ENCODE measurements around the gene GRPEL2.

GRPEL2 gene

DNA sequence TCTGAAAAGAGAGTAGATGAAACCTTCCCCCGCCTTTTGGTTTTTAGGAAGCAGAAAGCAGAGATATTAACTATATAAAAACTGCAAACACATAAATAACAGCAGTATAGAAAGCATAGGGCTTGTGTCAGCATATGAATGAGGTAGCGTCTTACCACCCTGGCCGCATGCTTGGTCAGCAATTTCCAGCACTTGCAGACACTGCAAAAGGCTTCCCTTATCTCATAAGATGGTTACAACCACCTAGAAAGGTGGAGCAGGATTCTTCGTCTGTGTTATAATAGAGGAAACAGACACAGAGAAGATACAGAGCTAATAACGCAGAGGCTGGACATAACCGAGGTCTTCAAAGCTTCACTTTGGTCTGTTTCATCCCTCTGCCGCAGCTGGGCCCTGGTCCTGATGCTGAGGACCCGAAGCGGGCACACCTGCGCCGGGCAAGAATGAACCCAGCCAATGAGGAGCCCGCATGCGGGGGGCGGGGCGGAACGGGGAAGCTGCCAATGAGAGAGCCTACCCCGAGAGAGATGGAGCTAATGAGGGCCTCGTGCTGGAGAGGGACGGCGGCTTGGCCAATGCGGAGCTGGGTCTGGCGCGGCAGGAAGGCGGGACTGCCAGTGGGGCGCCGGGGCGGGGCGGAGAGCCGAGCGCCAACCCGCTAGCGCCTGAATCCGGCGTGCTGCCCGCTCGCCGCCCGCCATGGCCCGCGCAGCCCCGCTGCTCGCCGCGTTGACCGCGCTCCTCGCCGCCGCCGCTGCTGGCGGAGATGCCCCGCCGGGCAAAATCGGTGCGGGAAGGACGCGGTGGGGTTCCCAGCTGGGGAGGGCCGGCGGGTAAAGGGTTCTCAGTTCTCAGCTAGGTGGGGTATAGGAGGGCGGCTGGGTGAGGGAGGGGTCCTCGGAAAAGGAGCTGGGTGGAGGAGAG is 12.3 kb downstream of the GRPEL2 start, which contains the start of gene PCYOX1L:
TSS of gene PCYOX1L (plus strand) at position 677 of the 924 bp plus-strand sequence. CDS start at position 700, 23 bp downstream.
- peak within 1 kb of the TSS; percentile 92 to 96 for H3K4me3 Mint-ChIP-seq
- DNase-seq = peak; percentile 93

DNA sequence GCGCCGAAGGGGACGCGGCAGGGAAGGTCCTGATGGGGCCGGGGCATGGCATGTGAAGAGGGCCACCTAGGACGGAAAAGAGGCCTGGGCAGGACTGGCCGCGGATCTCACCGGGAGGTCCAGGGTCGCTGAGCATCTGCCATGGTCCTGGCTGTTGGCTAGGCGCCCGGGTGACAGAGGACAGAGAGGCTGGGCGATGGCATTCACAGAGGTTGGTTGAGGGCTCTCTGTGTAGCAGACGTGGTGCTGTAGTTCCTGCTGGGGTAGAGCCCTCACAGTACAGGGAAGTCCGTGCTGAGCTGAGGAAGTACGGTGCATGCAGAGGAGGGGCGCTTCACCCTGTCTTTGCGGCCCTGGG is 13.0 kb downstream of the GRPEL2 start:
- Mint-ChIP-seq H3K27me3 (no peaks in the 10 kb centered on the region), H3K27ac (peak overlapping the region; percentile 95), H3K4me1 (peaks cover 17 to 24% of the 10 kb centered on the region in 2 donors), H3K4me3 (peak overlapping the region; percentile 92 to 96), H3K36me3 (peaks cover 8 to 31% of the 10 kb centered on the region in 2 donors), H3K9me3 (no peaks in the 10 kb centered on the region)
- ATAC-seq (replicated peaks) (peak; percentile 47 to 48), DNase-seq (peak; percentile 7)

More for the DNA sequence above, 12.3 kb downstream of the GRPEL2 start, which contains the start of gene PCYOX1L:
- peak; percentile 99 for ATAC-seq (replicated peaks)
- no peaks in the 10 kb centered on the region for H3K9me3 Mint-ChIP-seq
- H3K4me1 Mint-ChIP-seq = peaks cover 17 to 24% of the 10 kb centered on the region in 2 donors
- H3K27ac Mint-ChIP-seq = peak within 1 kb of the TSS; percentile 95
- H3K27me3 Mint-ChIP-seq = no peaks in the 10 kb centered on the region
- peaks cover 8 to 31% of the 10 kb centered on the region in 2 donors for H3K36me3 Mint-ChIP-seq

- DNase-seq = no peak
- Mint-ChIP-seq H3K27me3 (no peaks in the 10 kb centered on the region), H3K27ac (no peak overlapping the region), H3K4me1 (peaks cover 17 to 24% of the 10 kb centered on the region in 2 donors), H3K36me3 (peaks cover 6 to 29% of the 10 kb centered on the region in 2 donors), H3K4me3 (peak overlapping the region; percentile 92 to 96), H3K9me3 (no peaks in the 10 kb centered on the region)
- no peak for ATAC-seq (replicated peaks)
Measured at GRCh38 chr5:149358868-149359495, 13.7 kb downstream of the GRPEL2 start.

- peaks cover 15 to 24% of the 10 kb centered on the region in 2 donors for H3K4me1 Mint-ChIP-seq
- ATAC-seq (replicated peaks) = no peak
- no peak overlapping the region for H3K27ac Mint-ChIP-seq
- H3K4me3 Mint-ChIP-seq = no peak overlapping the region
- DNase-seq = no peak
- H3K27me3 Mint-ChIP-seq = no peaks in the 10 kb centered on the region
- no peaks in the 10 kb centered on the region for H3K9me3 Mint-ChIP-seq
- peaks cover 9 to 29% of the 10 kb centered on the region in 2 donors for H3K36me3 Mint-ChIP-seq
Measured at GRCh38 chr5:149360272-149360671, 15.0 kb downstream of the GRPEL2 start.

DNA sequence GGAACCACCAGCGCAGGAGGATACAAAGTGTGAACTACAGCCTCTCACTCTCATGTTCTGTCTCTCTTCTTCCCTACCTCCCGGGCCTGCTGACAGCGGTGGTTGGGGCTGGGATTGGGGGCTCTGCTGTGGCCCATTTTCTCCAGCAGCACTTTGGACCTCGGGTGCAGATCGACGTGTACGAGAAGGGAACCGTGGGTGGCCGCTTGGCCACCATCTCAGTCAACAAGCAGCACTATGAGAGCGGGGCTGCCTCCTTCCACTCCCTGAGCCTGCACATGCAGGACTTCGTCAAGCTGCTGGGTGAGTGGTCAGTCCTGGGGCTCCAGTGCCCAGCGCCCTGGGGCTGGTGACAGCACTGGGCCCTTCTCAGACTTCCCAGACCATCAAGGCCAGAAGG is 17.2 kb downstream of the GRPEL2 start:
- Mint-ChIP-seq H3K4me3 (no peak overlapping the region), H3K27ac (peak overlapping the region; percentile 38), H3K27me3 (no peaks in the 10 kb centered on the region), H3K36me3 (peaks cover 13 to 33% of the 10 kb centered on the region in 2 donors), H3K4me1 (peaks cover 19 to 23% of the 10 kb centered on the region in 2 donors), H3K9me3 (no peaks in the 10 kb centered on the region)
- DNase-seq = no peak
- ATAC-seq (replicated peaks) = no peak

DNA sequence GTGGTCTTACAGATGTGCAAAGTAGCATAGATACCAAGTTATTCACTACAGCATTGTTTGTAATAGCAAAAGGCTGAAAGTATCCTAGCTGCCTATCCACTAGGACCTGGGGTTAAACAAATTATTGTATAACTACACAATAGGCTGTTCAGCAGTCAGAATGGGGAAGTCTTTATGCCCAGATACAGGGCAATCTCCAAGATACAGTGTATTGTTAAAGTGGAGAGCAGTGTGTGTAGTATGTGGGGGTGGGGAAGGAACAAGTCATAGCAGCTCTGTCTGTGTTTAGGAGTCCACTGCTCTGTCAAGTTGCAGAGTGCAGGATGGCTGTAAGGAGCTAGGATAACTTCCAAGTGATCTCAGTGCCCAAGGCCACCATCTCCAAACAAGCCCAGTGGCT is 18.1 kb downstream of the GRPEL2 start:
- no peaks in the 10 kb centered on the region for H3K9me3 Mint-ChIP-seq
- no peak overlapping the region for H3K4me3 Mint-ChIP-seq
- H3K27me3 Mint-ChIP-seq = no peaks in the 10 kb centered on the region
- peaks cover 18 to 42% of the 10 kb centered on the region in 2 donors for H3K36me3 Mint-ChIP-seq
- H3K4me1 Mint-ChIP-seq = peaks cover 17 to 23% of the 10 kb centered on the region in 2 donors
- no peak overlapping the region for H3K27ac Mint-ChIP-seq
- ATAC-seq (replicated peaks) (no peak), DNase-seq (no peak)

GRCh38 chr5:149363936-149364335 is 18.6 kb downstream of the GRPEL2 start:
- no peak for ATAC-seq (replicated peaks)
- H3K4me1 Mint-ChIP-seq = peaks cover 13 to 17% of the 10 kb centered on the region in 2 donors
- DNase-seq = no peak
- H3K27ac Mint-ChIP-seq = no peak overlapping the region
- H3K4me3 Mint-ChIP-seq = no peak overlapping the region
- H3K27me3 Mint-ChIP-seq = no peaks in the 10 kb centered on the region
- no peaks in the 10 kb centered on the region for H3K9me3 Mint-ChIP-seq
- H3K36me3 Mint-ChIP-seq = peaks cover 21 to 43% of the 10 kb centered on the region in 2 donors

- Mint-ChIP-seq H3K9me3 (no peaks in the 10 kb centered on the region), H3K4me3 (no peak overlapping the region), H3K27me3 (no peaks in the 10 kb centered on the region), H3K36me3 (peaks cover 21 to 43% of the 10 kb centered on the region in 2 donors), H3K27ac (no peak overlapping the region), H3K4me1 (peaks cover 8 to 12% of the 10 kb centered on the region in 2 donors)
- DNase-seq (no peak), ATAC-seq (replicated peaks) (no peak)
Measured at GRCh38 chr5:149364719-149365118, 19.4 kb downstream of the GRPEL2 start.

DNA sequence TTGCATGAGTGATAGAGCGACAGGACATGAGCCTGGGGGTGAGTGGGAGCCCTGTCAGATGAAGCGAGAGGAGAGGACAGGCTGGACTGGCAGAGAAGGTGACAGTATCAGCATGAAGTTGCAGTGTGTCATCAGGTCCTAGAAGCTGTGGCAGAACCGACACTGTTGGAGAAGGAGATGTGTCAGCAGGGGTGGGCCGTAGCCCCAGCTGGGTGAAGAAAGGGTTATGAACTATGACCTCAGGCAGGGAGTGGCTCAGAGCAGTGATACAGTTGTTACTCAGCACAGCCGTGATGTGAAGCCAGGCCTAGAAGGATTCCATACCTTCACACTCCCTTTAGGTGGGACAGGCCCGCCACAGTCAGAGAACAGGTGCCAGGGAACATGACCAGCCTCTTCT is 20.1 kb downstream of the GRPEL2 start:
- Mint-ChIP-seq H3K36me3 (peaks cover 18 to 40% of the 10 kb centered on the region in 2 donors), H3K27ac (no peak overlapping the region), H3K4me1 (peaks cover 5 to 12% of the 10 kb centered on the region in 2 donors), H3K27me3 (no peaks in the 10 kb centered on the region), H3K9me3 (no peaks in the 10 kb centered on the region), H3K4me3 (no peak overlapping the region)
- ATAC-seq (replicated peaks) = no peak
- DNase-seq = no peak

- DNase-seq (no peak), ATAC-seq (replicated peaks) (no peak)
- Mint-ChIP-seq H3K27ac (no peak overlapping the region), H3K4me3 (no peak overlapping the region), H3K9me3 (no peaks in the 10 kb centered on the region), H3K27me3 (no peaks in the 10 kb centered on the region), H3K4me1 (peaks cover 5 to 15% of the 10 kb centered on the region in 2 donors), H3K36me3 (peaks cover 18 to 40% of the 10 kb centered on the region in 2 donors)
Measured at GRCh38 chr5:149366169-149366729, 20.9 kb downstream of the GRPEL2 start.

- peaks cover 18 to 40% of the 10 kb centered on the region in 2 donors for H3K36me3 Mint-ChIP-seq
- H3K4me3 Mint-ChIP-seq = no peak overlapping the region
- peak; percentile 78 to 82 for ATAC-seq (replicated peaks)
- no peaks in the 10 kb centered on the region for H3K9me3 Mint-ChIP-seq
- DNase-seq = peak; percentile 36
- H3K27ac Mint-ChIP-seq = no peak overlapping the region
- H3K4me1 Mint-ChIP-seq = peaks cover 7 to 18% of the 10 kb centered on the region in 2 donors
- no peaks in the 10 kb centered on the region for H3K27me3 Mint-ChIP-seq
Measured at GRCh38 chr5:149367249-149367971, 22.1 kb downstream of the GRPEL2 start.

GRCh38 chr5:149367972-149368645 is 22.8 kb downstream of the GRPEL2 start:
- Mint-ChIP-seq H3K4me3 (no peak overlapping the region), H3K27me3 (no peaks in the 10 kb centered on the region), H3K9me3 (no peaks in the 10 kb centered on the region), H3K27ac (no peak overlapping the region), H3K36me3 (peaks cover 18 to 37% of the 10 kb centered on the region in 2 donors), H3K4me1 (peaks cover 7 to 18% of the 10 kb centered on the region in 2 donors)
- no peak for ATAC-seq (replicated peaks)
- no peak for DNase-seq

- Mint-ChIP-seq H3K9me3 (no peaks in the 10 kb centered on the region), H3K27me3 (no peaks in the 10 kb centered on the region)
Measured at GRCh38 chr5:149370878-149371277, 25.6 kb downstream of the GRPEL2 start.

More at GRCh38 chr5:149370878-149371277, 25.6 kb downstream of the GRPEL2 start:
- Mint-ChIP-seq H3K4me1 (peaks cover 7 to 18% of the 10 kb centered on the region in 2 donors), H3K36me3 (peaks cover 14 to 21% of the 10 kb centered on the region in 2 donors), H3K27ac (no peak overlapping the region), H3K4me3 (no peak overlapping the region)
- DNase-seq (no peak), ATAC-seq (replicated peaks) (no peak)
